ENCODE measurements around the gene CALML5.

Gene CALML5

DNA sequence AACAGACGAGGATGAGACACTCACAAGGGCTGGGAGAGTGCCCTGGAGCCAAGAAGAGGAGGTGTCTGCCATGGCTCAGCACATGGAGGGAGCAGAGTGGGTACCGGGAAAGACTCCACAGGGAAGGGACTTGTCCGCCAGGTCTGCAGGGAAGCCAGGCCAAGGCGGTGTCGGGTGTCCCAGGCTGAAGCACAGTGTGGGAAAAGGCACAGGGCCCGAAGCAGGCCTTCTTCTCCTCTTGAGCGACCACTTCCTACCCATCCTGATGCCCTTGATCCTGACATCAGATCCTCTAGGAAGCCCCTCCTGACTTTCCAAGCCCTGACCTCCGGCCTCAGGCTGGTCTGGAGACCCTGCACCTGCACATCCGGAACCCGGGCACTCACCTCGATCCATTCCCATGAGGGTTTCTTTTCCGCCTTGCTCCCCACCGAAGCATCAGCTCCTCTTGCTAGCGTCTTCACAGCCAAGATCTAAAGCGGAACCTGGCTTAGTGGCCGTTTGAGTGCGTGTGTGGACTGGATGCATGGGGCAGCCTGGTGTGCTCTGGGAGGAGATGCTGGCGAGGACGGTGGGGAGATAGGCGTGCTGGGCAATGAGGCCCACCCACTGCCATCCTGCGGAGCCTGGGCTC is 33.8 kb upstream of the CALML5 start:
- Histone ChIP-seq H3K4me3 (ENCODE audit: low read depth in 1 of 5, low read length in 5 of 5) (no peak overlapping the region), H3K36me3 (ENCODE audit: control insufficient read depth in 5 of 5, insufficient read depth in 5 of 5, low read length in 5 of 5) (no peaks in the 10 kb centered on the region), H3K4me1 (ENCODE audit: control insufficient read depth in 5 of 5, insufficient read depth in 5 of 5, low read length in 5 of 5) (peaks cover 2 to 31% (median 22%) of the 10 kb centered on the region in 5 donors), H3K9ac (ENCODE audit: low read length in 5 of 5) (no peak overlapping the region), H3K9me3 (ENCODE audit: control insufficient read depth in 5 of 5, low read length in 5 of 5) (no peaks in the 10 kb centered on the region), H3K27me3 (ENCODE audit: control insufficient read depth in 5 of 5, insufficient read depth in 4 of 5, low read length in 5 of 5) (no peaks in the 10 kb centered on the region), H3K27ac (ENCODE audit: low read depth, low read length) (no peak overlapping the region)

DNA sequence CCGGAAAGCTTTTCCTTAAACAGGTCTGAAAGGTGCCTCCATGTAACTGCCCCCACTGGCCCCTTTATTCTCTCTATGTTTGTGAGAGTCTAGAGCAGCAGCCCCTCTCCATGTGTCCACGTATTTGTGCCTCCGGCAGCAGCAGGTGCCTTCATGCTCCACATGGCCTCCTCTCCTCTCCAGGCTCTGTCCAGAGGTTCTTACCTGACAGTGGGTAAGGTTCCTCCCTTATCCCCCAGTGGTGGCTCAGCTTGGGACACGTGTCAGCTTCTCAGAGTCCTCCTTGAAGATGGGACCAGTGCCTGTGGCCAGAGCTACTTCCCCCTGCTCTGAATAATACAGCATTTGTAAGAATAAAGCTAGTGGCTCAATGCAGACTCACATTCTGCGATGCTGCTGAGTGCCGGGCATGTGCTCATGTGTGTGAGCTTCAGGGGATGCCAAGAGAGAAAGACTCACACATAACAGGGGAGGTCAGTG is 33.3 kb upstream of the CALML5 start:
- no peak overlapping the region for H3K4me3 ChIP-seq (ENCODE audit: low read depth in 1 of 5, low read length in 5 of 5)
- no peaks in the 10 kb centered on the region for H3K36me3 ChIP-seq (ENCODE audit: control insufficient read depth in 5 of 5, insufficient read depth in 5 of 5, low read length in 5 of 5)
- H3K4me1 ChIP-seq (ENCODE audit: control insufficient read depth in 5 of 5, insufficient read depth in 5 of 5, low read length in 5 of 5) = peaks cover 2 to 31% (median 22%) of the 10 kb centered on the region in 5 donors
- H3K9me3 ChIP-seq (ENCODE audit: control insufficient read depth in 5 of 5, low read length in 5 of 5) = no peaks in the 10 kb centered on the region
- H3K27ac ChIP-seq (ENCODE audit: low read depth, low read length) = no peak overlapping the region
- H3K27me3 ChIP-seq (ENCODE audit: control insufficient read depth in 5 of 5, insufficient read depth in 4 of 5, low read length in 5 of 5) = no peaks in the 10 kb centered on the region
- H3K9ac ChIP-seq (ENCODE audit: low read length in 5 of 5) = no peak overlapping the region

DNA sequence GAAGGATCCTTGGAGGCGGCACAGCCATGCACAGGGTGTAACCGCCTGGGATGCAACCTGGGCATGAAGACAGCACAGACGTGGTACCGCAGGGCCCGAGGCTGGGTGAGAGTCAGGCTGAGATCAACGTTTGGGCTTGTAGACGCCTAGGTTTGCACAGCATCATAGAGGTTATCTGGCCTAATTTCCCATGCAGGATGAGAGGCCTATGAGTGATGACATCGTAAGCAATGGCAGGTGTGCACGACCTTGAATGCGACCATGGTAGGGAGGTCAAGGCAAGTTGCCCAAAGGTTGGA is 32.9 kb upstream of the CALML5 start:
- Histone ChIP-seq H3K36me3 (ENCODE audit: control insufficient read depth in 5 of 5, insufficient read depth in 5 of 5, low read length in 5 of 5) (no peaks in the 10 kb centered on the region), H3K4me3 (ENCODE audit: low read depth in 1 of 5, low read length in 5 of 5) (no peak overlapping the region), H3K9ac (ENCODE audit: low read length in 5 of 5) (no peak overlapping the region), H3K27me3 (ENCODE audit: control insufficient read depth in 5 of 5, insufficient read depth in 4 of 5, low read length in 5 of 5) (no peaks in the 10 kb centered on the region), H3K9me3 (ENCODE audit: control insufficient read depth in 5 of 5, low read length in 5 of 5) (no peaks in the 10 kb centered on the region), H3K4me1 (ENCODE audit: control insufficient read depth in 5 of 5, insufficient read depth in 5 of 5, low read length in 5 of 5) (peaks cover 2 to 31% (median 22%) of the 10 kb centered on the region in 5 donors), H3K27ac (ENCODE audit: low read depth, low read length) (no peak overlapping the region)

DNA sequence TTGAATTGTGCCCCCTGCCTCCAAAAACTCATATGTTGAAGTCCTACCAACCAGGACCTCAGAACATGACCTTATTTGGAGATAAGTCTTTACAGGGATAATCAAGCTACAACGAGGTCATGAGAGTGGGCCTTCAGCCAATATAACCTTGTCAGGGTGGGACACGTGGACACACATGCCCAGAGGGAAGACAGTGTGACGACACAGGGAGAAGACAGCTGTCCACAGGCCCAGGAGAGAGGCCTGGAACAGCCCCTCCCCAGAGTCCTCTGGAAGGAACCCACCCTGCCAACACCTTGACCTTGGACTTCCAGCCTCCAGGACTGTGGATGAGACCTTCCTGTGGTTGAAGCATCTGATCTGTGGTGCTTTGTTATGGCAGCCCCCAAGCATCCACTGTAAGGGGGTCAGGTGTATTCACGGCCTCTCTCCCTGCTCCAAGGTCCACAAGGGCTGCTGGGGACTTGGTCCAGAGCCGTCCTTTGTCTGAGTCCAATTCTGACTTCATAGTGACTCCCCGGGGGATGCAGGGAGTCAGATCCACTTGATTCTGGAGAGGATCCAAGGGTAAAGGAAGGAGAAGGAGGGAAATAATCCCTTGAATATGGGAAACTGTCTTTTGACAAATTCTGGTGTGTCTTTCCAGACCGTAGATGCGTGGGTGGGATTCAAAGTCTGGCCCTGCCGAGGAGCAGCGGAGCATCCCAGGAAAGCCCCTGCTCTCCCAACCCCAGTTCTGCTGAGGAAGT is 32.4 kb upstream of the CALML5 start:
- peaks cover 2 to 31% (median 22%) of the 10 kb centered on the region in 5 donors for H3K4me1 ChIP-seq (ENCODE audit: control insufficient read depth in 5 of 5, insufficient read depth in 5 of 5, low read length in 5 of 5)
- no peaks in the 10 kb centered on the region for H3K27me3 ChIP-seq (ENCODE audit: control insufficient read depth in 5 of 5, insufficient read depth in 4 of 5, low read length in 5 of 5)
- no peaks in the 10 kb centered on the region for H3K9me3 ChIP-seq (ENCODE audit: control insufficient read depth in 5 of 5, low read length in 5 of 5)
- H3K4me3 ChIP-seq (ENCODE audit: low read depth in 1 of 5, low read length in 5 of 5) = no peak overlapping the region
- no peak overlapping the region for H3K9ac ChIP-seq (ENCODE audit: low read length in 5 of 5)
- no peaks in the 10 kb centered on the region for H3K36me3 ChIP-seq (ENCODE audit: control insufficient read depth in 5 of 5, insufficient read depth in 5 of 5, low read length in 5 of 5)
- no peak overlapping the region for H3K27ac ChIP-seq (ENCODE audit: low read depth, low read length)

DNA sequence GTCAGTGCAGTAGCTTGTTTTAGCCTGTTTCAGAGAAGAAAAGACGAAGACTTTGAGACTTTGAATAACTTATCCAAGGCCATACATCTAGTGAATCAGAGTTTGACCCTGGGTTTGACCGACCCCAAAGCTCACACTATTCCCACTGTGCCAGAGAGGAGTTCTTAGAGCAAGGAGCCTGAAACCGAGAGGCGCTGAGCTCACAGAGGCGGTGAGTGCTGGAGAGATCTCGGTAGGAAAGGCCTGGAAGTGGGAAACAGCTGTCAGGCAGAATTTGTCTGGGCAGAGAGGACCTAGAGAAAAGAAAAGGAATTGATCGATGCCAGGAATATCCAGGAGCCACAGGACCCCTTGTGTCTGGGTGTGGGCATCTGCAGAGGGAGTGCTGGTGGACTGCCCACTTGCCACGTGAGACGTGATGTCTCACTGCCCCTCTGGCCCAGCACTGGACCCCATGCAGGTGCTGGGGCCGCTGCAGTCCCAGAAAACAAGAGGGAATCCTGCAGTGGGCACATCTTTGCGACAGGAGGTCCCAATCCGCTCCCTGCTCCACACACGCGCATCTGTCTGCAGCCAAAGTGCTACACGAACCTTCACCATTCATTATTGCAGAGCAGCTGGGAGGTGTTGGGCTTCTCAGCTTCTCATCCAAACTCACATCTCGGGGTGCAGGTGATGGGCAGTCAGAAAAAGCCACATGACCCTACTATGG is 31.6 kb upstream of the CALML5 start:
- Histone ChIP-seq H3K9ac (ENCODE audit: low read length in 5 of 5) (no peak overlapping the region), H3K9me3 (ENCODE audit: control insufficient read depth in 5 of 5, low read length in 5 of 5) (no peaks in the 10 kb centered on the region), H3K27me3 (ENCODE audit: control insufficient read depth in 5 of 5, insufficient read depth in 4 of 5, low read length in 5 of 5) (no peaks in the 10 kb centered on the region), H3K4me3 (ENCODE audit: low read depth in 1 of 5, low read length in 5 of 5) (no peak overlapping the region), H3K4me1 (ENCODE audit: control insufficient read depth in 5 of 5, insufficient read depth in 5 of 5, low read length in 5 of 5) (peaks cover 2 to 31% (median 22%) of the 10 kb centered on the region in 5 donors), H3K27ac (ENCODE audit: low read depth, low read length) (no peak overlapping the region), H3K36me3 (ENCODE audit: control insufficient read depth in 5 of 5, insufficient read depth in 5 of 5, low read length in 5 of 5) (no peaks in the 10 kb centered on the region)

DNA sequence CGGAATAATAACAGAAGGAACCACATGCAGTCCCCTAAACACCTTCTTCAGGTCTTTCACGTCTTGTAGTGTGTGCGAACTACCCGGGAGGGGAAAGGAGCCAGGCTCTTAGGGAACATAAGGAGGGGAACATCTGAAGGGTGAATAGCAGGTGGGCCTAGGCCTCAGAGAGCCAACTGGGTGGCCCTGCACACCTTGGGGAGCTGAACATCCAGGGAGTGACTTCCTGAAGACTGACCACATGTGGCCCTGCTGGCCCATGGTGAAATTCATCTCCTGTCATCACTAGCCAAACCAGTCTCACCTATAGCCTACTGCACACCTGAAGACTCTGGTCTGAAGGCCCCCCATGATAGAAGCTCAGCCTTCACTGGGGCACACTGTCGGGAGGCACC is 31.0 kb upstream of the CALML5 start:
- Histone ChIP-seq H3K4me1 (ENCODE audit: control insufficient read depth in 5 of 5, insufficient read depth in 5 of 5, low read length in 5 of 5) (peaks cover 2 to 31% (median 22%) of the 10 kb centered on the region in 5 donors), H3K36me3 (ENCODE audit: control insufficient read depth in 5 of 5, insufficient read depth in 5 of 5, low read length in 5 of 5) (no peaks in the 10 kb centered on the region), H3K27me3 (ENCODE audit: control insufficient read depth in 5 of 5, insufficient read depth in 4 of 5, low read length in 5 of 5) (no peaks in the 10 kb centered on the region), H3K4me3 (ENCODE audit: low read depth in 1 of 5, low read length in 5 of 5) (no peak overlapping the region), H3K9me3 (ENCODE audit: control insufficient read depth in 5 of 5, low read length in 5 of 5) (no peaks in the 10 kb centered on the region), H3K9ac (ENCODE audit: low read length in 5 of 5) (no peak overlapping the region), H3K27ac (ENCODE audit: low read depth, low read length) (no peak overlapping the region)

DNA sequence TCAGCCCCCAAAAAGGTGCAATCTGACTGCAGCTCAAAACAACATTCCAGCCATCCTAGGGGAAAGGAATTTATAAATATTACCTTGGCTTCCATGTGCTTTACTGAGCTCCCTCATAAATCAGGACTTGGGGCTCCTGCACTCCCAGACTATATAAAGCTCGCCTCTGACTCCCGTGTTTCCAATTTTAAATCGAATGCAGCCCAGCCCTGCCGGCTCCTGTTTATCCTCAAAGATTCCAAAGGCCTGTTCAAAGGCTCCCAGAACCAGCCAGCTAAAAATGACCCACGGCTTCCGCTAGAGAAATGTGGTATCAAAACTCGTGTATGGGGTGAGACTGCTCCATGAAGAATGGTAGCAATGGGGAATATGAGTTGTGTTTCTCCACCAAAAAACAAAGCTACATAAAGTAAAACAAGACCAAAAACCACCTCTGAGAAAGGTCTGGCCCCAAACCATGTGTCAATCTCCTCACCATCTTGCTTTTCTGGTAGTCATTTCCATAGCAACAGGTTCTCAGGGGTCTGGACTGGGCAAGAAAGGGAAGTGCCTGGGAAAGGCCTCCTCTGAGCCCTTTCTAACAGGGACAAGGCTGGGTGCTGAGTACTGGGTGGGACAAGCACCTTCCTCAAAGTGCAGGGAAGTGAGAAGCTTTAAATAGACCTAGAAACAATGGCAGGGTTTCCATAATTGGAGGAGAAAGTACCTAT is 30.5 kb upstream of the CALML5 start:
- Histone ChIP-seq H3K27ac (ENCODE audit: low read depth, low read length) (no peak overlapping the region), H3K9me3 (ENCODE audit: control insufficient read depth in 5 of 5, low read length in 5 of 5) (no peaks in the 10 kb centered on the region), H3K27me3 (ENCODE audit: control insufficient read depth in 5 of 5, insufficient read depth in 4 of 5, low read length in 5 of 5) (no peaks in the 10 kb centered on the region), H3K9ac (ENCODE audit: low read length in 5 of 5) (no peak overlapping the region), H3K4me3 (ENCODE audit: low read depth in 1 of 5, low read length in 5 of 5) (no peak overlapping the region), H3K36me3 (ENCODE audit: control insufficient read depth in 5 of 5, insufficient read depth in 5 of 5, low read length in 5 of 5) (no peaks in the 10 kb centered on the region), H3K4me1 (ENCODE audit: control insufficient read depth in 5 of 5, insufficient read depth in 5 of 5, low read length in 5 of 5) (peaks cover under 1 to 29% (median 19%) of the 10 kb centered on the region in 5 donors)

DNA sequence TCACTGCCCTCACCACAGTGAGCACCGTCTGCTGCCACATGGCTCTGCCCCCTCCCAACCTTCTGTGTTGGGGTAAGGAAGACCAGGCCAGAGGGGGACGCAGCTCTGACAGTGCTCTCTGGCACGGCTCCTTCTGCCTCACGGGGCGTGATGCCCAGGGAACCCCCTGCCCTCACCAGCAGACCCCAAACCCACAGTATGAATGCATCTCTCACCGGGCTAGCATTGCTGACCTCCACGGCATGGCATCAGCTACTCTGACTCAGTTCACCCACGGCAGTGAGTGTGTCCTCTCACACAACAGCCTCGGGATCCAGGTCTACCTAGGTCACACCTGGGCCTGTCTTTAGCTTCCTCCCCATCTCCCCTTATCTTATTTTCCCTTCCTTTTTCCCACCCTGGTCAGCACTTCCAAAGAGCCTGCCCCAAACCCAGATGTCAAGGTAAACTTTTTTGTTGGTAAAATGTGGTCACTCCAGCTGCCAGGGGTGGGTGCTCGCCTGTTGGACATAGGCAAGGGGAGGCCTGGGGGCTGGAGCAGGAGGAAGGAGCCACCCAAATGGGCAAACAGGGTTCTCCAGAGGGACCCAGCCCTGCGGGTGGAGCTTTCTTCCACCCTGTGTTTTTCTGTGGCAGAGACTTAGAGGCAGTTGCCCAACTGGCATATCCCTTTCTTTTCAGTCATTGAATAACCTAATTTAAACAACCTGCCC is 29.8 kb upstream of the CALML5 start:
- Histone ChIP-seq H3K36me3 (ENCODE audit: control insufficient read depth in 5 of 5, insufficient read depth in 5 of 5, low read length in 5 of 5) (no peaks in the 10 kb centered on the region), H3K4me1 (ENCODE audit: control insufficient read depth in 5 of 5, insufficient read depth in 5 of 5, low read length in 5 of 5) (peaks cover 0 to 22% (median 12%) of the 10 kb centered on the region in 5 donors), H3K27ac (ENCODE audit: low read depth, low read length) (no peak overlapping the region), H3K9me3 (ENCODE audit: control insufficient read depth in 5 of 5, low read length in 5 of 5) (no peaks in the 10 kb centered on the region), H3K4me3 (ENCODE audit: low read depth in 1 of 5, low read length in 5 of 5) (no peak overlapping the region), H3K27me3 (ENCODE audit: control insufficient read depth in 5 of 5, insufficient read depth in 4 of 5, low read length in 5 of 5) (no peaks in the 10 kb centered on the region), H3K9ac (ENCODE audit: low read length in 5 of 5) (no peak overlapping the region)

DNA sequence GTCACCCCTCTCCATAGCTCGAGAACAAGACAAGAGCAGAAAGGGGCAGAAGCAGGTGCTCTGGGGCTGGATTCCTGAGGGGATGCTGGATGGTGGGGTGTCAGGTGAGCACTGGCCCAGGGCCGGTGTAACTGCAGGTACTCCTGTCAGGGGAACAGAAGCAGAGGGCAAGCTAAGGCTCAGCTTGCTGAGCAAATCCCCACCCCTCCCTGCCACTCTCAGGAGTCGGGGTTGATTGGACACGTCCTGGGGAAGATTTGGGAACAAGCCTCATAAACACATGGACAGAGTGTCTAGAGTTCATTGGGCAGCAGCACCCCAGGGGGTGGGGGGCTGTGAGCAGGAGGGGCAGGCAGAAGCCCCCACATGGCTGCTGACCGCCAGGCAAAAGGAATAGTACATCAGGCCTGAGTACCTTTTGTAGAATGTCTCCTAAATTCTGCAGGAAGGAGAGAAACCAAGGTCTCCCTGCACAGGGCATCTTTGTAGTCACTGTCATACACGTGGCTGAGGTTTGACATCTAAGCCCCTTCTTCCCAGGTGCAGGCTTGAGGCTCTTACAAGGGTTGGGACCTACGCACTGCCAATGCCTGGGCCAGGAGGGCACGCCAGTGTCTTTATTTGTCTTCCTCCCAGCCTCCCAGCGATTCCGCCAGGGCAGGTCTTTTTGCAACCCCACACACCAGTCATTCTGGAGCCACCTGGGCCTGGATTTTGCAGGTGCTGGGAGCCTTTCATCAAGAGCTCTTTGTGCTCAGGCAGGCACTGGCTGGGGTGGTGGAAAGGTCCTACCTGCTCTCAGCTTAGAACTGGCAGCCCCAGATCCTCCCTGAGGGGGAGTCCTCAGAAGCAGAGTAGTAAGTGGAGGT is 28.2 kb upstream of the CALML5 start:
- Histone ChIP-seq H3K9me3 (ENCODE audit: control insufficient read depth in 5 of 5, low read length in 5 of 5) (no peaks in the 10 kb centered on the region), H3K36me3 (ENCODE audit: control insufficient read depth in 5 of 5, insufficient read depth in 5 of 5, low read length in 5 of 5) (no peaks in the 10 kb centered on the region), H3K4me1 (ENCODE audit: control insufficient read depth in 5 of 5, insufficient read depth in 5 of 5, low read length in 5 of 5) (peaks cover 0 to 8% (median 4%) of the 10 kb centered on the region in 5 donors), H3K27me3 (ENCODE audit: control insufficient read depth in 5 of 5, insufficient read depth in 4 of 5, low read length in 5 of 5) (no peaks in the 10 kb centered on the region), H3K27ac (ENCODE audit: low read depth, low read length) (no peak overlapping the region), H3K4me3 (ENCODE audit: low read depth in 1 of 5, low read length in 5 of 5) (no peak overlapping the region), H3K9ac (ENCODE audit: low read length in 5 of 5) (no peak overlapping the region)
